Non-pigmented ciliary epithelial cell (primary cell): ENCODE measurements around the gene ITGB2.

Experiments used
- DNase-seq: peaks from one replicate; pipeline ENCODE4 v3.0.0-alpha.2; 2010; ENCODE audit warnings: low read depth

Gene ITGB2

GRCh38 chr21:44920694-44921604 lies at the start of gene ITGB2:
TSS of gene ITGB2 (minus strand) at chr21:44920899. CDS start at chr21:44910782, 10,117 bp downstream.
- DNase-seq = no peak

- DNase-seq = peak; percentile 15
Measured at GRCh38 chr21:44969931-44970755, 49.4 kb upstream of the ITGB2 start.

DNA sequence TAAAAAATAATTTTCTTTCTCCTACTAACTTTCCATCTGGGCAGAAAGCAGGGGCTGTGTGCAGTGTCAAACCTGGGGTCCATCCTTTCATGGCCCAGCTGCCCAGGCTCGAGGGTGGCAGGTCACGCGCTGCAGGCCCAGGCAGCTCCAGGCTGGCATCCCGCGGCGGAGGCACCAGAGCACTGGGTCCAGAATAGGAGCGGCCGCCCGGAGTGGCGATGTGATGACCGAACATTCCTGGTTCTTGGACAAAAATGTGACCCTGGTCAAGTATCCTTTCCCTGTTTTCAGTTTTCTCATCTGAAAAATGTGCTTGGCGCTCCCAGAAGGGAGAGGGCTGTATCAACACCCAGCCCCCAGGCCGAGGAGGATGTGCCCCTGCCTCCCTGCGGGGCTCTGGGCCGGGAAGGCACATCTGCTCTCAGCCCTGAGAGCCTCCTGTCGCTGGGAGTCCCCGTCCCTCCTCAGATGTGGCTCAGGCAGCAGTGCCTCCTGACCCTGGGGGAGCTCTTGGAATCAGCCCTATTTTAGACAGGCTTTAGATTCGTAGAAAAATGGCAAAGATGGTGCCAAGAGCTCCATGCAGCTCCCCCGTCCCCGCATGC lies 48.5 kb upstream of the ITGB2 start:
- no peak for DNase-seq

DNA sequence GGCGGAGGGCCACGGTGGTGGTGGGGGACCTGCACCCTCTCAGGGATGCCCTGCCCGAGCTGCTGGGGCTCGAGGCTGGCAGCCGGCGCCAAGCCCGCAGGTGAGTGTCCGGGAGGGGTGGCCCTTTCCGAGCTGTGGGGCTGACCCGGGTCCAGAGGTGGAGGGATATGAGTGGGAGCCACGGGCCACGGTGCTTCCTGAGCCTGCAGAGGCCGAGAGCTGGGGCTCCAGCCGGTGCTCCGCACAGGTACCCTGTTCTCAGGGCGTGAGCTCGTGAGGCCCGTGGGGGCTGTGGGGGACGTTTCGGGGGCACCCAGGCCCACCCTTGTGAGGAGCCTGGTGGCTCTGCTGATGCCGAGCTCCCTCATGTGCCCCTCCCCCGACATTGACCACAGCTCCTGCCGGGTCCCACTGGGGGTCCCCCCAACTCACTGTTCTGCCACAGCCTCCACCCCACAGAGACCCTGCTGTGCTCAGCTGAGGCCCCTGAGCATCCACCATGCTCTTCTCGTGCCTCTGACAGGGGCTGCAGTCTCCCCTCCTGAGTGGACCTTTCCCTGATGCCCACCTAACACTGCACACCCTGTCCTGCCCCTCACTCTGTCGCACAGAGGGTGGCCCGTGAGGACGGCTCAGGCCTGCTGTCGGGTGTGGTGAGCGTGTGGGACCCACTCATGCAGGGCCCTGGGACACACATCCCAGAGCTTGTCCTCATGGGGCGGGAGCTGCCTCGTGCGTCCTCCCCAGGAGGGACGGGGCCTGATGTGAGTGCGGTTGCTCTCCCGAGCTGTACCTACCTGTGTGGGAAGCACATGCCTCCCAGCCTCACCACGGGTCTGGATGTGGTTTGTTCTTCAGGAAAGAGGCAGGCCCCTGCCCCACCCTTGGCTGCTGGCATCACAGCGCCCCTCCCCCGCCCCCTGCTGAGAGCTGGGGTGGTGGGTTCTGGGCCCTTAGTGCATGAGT lies 46.7 kb upstream of the ITGB2 start:
- no peak for DNase-seq

GRCh38 chr21:44966135-44967081 lies 45.7 kb upstream of the ITGB2 start:
- DNase-seq = no peak

GRCh38 chr21:44965251-44966022 lies 44.7 kb upstream of the ITGB2 start:
- DNase-seq = peak; percentile 76

DNA sequence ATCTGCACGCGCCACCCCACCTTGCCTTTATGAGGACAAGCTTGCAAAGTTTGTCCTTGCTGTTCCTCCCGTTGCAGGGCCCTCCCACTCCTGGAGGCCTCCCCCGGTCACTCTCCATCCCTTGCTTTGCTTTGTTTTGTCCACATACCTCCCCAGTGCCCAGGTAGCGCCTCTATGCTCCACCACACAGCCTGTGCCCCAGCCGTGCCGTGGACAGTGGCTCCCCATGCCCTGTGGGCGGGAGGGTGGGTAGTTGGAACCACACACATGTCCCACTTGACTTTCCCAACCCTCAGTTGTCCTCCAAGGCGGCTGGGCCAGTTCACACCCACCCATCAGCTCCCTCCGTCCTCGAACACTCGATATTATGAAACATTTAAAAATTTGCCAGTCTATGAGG lies 43.7 kb upstream of the ITGB2 start:
- no peak for DNase-seq

- peak; percentile 98 for DNase-seq
Measured at GRCh38 chr21:44962403-44962966, 41.8 kb upstream of the ITGB2 start.

- DNase-seq = no peak
Measured at GRCh38 chr21:44960141-44961092, 39.7 kb upstream of the ITGB2 start.

GRCh38 chr21:44959376-44960091 lies 38.8 kb upstream of the ITGB2 start:
- DNase-seq = no peak

DNA sequence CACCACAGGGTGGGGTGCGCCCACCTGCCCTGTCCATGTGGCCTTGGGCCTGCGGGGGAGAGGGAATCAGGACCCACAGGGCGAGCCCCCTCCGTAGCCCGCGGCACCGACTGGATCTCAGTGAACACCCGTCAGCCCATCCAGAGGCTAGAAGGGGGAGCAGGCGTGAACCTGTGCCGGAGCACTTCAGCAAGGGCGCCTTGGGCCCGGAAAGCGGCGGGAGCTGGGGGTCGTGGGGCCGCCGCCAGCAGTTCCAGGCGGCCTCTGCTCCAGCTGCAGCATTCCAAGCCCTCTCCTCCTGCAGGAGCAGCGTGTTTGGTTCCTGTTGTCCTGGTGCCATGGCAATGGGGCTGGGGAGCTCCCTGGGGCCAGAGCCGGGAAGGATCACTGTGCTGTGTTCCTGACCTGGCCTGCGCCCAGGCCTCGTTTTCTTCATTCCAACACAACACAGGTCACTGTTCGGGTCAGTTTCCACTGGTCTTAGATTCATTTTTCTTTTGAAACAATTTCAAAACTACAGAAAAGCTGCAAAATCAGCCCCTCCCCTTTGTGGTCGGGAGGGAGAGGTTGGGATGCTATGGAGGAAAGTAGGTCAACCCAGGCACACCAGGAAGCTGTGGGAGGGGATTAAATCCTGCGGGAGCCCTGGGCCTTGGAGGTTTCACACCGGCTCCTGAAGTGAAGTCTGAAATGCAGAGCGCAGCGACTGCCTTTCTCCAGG lies 37.9 kb upstream of the ITGB2 start:
- peak; percentile 44 for DNase-seq

DNA sequence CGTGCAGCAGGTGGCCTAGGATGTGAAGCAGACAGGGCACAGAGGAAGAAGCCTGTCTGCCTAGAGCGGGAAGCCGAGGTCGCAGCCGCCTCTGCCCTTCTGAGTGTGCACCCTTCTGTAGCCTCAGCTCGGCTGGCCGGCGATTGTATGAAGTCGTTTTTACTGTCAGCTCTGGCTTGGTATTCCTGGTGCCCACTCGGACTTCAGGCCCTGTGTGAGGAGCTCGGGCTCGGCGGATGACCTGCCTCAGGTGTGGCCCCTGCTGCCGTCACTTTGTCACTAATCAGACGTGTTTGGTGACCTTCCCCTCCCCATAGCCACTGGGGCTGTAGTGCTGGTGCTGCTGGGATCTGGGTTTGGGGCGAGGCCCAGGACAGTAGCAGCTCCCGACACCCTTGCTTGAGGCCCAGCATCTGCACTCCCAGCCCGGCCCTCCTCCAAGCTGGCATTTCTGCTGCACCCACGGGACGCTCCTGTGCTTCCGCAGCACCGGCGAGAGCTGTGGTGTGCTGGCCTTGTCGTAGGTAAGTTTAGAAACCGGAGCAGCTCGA lies 37.3 kb upstream of the ITGB2 start:
- no peak for DNase-seq

- DNase-seq = no peak
Measured at GRCh38 chr21:44957047-44957831, 36.5 kb upstream of the ITGB2 start.

DNA sequence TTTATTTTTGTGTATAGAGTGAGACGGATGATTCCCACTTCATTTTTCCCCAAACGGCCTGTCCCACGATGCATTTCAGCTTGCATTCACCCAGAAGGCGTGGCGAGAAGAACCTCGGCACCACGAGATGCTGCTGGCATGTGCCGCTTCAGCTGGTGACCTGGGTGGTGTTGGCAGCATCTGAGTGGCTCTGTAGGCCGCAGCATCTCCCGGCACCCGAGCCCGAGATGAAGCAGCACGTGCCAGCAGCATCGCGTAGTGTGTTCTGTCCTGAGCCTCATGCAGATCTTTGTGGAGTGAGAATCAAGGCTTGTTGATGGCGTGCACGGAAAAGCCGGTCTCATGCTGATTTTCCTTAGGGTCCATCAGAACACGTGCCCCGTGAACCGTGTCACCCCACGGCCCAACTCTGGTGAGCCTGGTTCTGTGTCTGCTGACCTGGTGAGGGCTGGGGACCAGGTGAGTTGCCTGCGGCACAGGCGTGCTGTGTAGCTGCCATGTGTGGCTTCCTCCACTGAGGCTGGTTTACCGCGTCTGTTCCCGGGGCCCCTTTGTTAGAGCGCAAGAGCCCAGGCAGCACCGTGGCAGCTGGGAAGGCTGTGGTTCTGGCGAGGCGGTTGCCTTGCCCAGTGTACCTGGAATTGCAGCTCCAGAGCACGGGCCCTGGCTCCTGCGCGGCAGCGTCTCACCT lies 35.8 kb upstream of the ITGB2 start:
- no peak for DNase-seq

GRCh38 chr21:44955798-44956175 lies 35.1 kb upstream of the ITGB2 start:
- DNase-seq = no peak
